Measurements from ENCODE around the gene NDUFV1.
"Not testable (repeated sequence)": the region's sequence is repeated elsewhere in the genome, so short reads cannot be mapped to it uniquely, and the experiment has no call there.

NDUFV1 gene

DNA sequence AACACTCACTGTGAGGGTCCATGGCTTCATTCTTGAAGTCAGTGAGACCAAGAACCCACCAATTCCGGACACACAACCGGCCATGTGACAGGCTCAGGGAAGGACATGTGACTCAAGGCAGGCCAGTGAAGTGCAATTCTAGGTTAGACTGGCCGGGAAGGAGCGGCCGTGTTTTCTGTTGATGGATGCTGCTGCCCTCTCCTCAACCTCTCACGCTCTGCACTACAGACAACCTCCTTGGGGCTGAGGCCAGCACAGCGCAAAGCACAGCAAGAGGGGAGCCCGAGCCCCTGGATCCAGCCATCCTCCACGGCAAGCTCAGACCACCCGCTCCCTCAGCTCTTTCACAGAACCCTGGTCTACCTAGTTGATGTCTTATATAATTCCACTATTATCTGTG lies 20.2 kb downstream of the NDUFV1 start:
- in situ Hi-C loops (cut with MboI; ENCODE audit: low sequenced_read_pairs), result no loop called here

DNA sequence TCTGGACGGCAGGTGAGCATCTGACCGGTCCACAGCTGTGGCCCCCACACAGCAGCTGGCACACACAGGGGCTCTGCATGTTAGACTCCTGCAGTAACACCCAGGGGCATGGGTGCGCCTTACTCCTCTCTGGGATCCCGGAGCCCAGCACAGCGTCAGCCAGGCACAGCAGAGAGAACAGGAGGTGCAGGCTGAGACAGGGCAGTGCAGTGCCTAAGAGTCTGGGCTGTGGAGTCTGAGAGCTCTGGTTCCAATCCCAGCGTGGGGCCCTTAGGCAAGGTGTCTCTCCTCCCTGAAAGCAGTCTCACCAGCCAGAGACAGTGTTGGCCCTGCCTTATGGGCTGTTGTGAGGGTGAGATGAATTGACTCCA lies 20.7 kb downstream of the NDUFV1 start:
- in situ Hi-C loops (cut with MboI; ENCODE audit: low sequenced_read_pairs), result no loop called here

DNA sequence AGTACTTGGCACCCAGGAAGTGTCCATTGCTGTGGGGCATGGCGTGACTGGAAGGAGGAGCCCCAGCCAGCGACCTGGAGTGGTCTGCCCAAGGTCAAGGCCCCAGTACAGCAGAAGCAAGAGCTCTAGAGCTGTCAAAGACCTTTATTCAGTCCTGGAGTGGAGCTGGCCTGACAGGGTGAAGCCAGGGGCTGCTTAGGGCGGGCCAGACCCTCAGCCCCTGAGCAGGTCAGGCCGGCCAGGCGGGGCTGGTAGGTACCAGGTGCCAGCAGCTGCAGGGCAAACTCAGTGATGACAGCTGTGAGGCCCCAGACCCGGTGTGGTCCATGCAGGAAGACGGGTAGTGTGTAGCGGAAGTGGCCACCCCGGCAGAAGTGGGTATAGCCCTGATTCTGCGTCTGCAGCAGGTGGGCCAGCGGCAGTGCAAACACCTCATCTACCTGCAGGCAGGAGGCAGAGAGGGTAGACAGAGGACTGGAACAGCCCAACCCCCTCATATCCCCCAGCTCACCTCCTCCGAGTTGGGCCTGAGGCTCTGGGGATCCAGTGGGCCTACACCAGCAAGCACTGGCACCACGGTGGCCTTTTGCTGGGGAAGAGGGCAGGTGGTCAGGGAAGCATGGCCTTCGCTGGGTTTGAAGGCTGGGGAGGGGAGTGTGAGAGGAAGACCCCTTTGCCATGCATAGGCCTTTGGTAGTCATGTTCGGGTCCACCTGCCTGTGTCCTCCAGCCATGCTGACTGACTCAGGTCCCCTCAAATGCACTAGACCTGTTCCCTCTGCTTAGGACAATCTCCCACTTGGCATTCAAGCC lies 21.3 kb downstream of the NDUFV1 start:
- in situ Hi-C loops (cut with MboI; ENCODE audit: low sequenced_read_pairs), result no loop called here

DNA sequence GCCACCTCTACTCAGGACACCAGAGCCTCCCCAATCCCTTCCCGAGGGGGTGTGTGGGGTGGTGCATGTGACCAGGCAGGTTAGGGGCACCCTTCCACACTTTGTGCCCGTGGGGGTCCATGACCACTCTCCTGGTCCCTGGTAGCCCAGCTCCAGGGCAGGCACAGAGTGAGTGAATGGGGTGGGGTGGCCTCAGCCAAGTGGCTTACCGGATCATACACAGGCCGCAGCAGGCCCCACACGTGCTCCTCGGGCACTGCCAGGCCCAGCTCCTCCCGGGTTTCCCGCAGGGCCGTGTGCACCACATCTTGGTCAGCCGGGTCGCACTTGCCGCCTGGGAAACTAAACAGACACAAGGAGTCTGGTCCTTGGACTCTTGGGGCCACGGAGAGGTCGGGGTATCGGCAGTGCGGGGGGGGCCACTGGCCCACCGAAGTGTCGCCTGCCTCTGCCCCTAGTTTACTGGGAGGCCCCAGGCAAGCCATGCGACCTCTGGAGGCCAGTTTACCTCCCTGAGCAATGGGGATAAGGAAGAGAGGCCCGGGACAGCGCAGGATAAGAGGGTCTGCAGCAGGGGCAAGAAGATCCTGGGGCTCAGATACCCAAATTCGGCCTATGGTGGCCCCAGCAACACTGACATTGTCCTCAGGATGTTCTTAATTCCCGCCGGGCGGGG lies 22.1 kb downstream of the NDUFV1 start:
- in situ Hi-C loops (cut with MboI; ENCODE audit: low sequenced_read_pairs), result no loop called here

DNA sequence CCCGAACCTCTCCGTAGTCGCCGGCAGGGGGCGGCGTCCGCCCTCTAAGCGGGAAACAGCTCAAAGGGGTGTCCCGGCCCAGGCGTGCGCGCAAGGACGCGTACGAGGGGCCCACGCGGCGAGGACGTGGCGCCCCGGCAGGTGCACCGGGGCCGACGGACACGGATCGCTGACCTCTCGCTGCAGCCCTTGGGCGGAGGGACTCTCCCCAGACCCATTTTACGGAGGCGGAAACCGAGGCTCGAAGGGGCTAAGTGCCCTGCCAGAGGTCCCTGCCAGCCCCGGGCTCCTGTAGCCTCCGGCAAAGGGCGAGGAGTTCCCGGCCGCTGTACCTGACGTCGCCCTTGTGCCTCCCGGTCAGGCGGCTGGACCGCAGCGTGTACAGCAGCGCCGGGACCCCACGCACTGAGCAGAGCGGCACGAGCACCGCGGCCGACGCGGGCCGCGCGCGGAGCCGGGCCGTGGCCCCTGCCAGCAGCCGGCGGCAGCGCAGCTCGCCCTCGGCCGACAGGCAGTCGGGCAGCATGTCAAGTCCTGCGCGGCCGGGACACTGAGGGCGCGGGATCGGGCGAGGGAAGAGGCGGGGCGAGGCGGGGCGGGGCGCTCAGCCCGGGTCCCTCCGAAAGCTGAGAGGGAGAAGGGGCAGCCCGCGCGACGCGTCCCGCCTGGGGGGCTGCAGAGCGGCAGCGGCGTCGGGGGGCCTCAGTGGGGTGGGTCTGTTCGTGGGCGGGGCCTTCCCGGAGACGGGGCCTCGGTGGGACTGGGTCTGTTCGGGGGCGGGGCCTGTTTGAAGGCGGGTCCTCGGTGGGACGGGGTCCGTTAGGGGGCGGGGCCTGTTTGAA lies 22.9 kb downstream of the NDUFV1 start, which contains the start of gene NUDT8:
NUDT8 (minus strand) TSS at position 552 of the 842 bp plus-strand sequence; CDS start at position 526, 26 bp downstream.
- in situ Hi-C loops (cut with MboI; ENCODE audit: low sequenced_read_pairs), result no loop called here

DNA sequence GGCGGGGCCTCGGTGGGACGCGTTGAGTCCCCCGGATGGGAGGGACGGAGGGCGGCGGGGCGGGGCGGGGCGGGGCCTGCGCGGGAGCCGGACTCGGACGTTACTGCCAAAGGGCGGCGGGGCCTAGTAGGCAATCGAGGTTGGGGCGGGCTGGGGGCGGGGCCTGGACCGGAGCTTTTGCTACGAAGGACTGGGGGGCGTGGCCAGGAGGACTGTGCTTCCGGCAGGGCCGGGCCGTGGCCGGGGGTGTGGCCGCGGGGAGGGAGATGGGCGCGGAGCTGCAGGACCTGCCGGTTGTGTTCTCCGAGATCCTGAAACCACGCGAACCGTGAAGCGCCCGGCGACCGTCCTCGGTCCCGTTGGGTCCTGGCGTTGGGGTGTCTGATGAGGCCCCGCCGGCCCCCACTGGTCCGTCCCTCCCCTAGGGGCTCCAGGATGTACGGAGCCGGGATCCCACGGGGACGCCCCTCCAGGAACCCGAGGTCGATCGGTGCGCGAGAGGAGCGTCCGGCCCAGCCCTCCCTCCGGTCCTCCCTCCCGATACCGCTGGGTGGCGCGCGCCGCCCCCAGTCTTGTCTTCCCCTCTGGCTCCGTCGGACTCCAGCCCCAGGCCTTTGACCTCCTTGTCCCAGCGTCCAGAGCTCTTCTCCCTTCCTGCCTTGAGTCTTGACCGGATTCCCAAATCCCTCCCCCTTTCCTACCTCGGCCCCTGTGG lies 23.6 kb downstream of the NDUFV1 start:
- in situ Hi-C loops (cut with MboI; ENCODE audit: low sequenced_read_pairs), result no loop called here

DNA sequence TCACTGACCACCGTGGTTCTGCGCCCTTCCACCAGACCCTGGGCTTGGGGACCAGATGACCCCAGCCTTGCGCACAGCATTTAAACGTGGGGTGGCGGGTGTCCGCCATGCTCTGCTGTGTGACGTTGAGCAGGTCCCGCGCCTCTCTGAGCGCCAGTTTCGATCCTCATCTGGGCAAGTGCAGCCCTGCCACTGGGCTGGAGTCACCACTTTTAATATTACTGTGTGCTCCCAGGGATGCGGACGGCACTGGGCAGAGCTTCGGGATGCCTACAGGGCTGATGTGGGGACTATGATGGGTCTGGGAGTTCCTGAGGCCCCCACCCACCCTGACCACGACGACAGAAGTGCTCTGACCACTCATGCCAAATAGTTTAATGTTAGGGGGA lies 24.2 kb downstream of the NDUFV1 start:
- in situ Hi-C loops (cut with MboI; ENCODE audit: low sequenced_read_pairs), result no loop called here

DNA sequence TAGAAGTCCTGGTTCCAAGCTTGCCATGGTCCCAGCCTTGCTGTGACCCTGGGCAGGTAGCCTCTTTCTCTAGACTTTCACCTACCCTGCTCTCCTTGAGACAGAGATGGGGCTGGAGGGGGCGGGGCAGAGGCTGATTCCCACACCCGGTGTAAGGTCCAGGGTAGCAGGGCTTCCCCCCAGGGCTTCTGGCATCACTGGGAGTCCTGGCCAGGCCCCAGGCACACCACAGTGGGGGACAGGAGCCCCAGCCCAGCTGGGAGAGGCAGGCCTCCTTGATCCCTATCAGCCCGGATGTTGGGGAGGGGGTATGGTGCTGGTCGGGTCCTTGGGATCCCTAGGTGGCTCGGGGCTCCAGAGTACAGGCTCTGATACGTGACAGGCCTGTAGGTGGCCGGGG lies 24.7 kb downstream of the NDUFV1 start:
- in situ Hi-C loops (cut with MboI; ENCODE audit: low sequenced_read_pairs), result no loop called here

DNA sequence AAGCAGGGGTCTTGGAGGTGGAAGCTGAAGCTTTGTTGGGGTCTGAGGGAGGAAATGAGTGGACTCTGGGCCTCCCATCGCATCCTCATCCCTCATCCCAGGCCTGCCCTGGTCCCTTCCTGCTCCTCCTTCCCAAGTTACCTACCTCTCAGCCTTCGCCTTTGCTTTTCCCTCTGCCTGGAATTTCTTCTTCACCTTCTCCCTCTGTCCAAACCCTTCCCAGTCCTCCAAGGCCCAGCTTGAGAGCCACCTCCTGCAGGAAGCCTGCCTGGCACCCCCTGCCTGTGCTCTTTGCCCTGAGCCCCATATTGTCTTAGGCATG lies 25.1 kb downstream of the NDUFV1 start:
- in situ Hi-C loops (cut with MboI; ENCODE audit: low sequenced_read_pairs), result no loop called here

DNA sequence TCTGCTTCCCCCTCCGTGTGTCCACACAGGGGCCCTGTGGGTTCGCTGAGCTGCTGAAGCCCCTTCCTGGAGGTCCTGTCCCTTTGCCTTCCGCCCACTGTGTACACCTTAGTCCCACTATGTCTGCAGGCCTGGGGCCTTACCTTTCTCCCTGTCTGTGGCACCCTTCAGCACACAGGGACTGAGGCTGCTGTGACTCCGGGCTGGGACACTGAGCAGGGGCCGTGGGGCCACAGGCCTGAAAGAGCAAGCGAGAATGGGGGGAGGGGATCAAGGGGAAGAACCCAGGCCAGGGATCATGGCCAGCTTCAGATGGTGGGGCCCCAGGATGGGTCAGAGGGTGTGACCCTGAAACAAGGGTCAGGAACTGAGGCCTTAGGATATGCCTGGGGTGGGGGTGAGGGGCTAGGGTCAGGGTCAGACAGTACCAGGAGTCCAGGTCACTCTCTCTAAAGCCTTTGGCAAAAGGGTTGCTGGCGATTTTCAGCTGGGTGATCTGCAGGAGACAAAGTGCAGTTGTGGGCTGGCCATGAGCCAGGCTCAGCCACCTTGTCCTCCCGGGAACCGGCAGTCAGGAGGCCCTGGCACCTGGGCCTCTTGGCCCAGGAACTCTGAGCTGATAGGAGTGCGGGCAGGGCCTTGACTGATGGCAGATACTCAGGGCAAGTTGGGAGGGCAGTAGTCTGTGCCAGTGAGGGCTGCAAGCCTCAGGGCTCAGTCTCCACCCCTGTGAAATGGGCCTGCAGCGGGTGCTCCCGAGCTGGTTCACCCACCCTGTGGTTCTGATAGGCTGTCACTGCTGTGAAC lies 25.6 kb downstream of the NDUFV1 start:
- in situ Hi-C loops (cut with MboI; ENCODE audit: low sequenced_read_pairs), result no loop called here

DNA sequence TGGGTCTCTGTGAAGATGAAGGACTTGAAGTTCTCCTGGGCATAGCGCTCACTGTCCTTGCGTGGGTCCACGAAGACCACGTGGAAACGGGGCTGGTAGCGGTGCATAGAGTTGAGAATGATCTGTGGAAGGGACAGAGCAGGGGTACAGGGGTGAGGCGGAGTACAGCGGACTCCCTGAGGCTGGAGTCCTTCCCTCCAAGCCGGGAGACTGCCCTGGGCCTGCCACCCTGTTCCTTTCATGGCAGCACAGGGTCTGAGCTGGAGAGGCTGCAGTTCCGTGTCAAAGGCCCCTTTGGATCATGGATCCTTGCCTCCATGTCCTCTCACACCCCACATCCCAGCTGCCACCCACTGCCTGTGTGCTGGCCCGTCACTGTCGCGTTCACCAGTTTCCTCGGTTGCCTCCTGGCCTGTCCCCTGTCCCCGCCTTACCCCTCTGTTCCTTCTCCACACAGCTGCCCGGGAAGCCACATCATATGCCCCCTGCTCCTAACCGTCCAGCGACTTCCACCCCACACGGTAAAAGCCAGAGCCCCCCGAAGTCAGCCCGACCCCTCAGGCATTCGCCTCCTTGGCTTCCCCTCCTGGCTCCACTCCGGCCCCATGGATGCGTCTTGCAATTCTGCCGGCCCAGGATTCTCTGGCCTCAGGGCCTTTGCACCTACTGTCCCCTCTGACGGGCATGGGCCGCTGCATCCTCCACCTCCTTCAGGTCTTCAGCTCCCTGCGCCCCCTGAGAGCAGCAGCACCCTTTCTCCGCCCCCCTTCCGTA lies 26.4 kb downstream of the NDUFV1 start:
- in situ Hi-C loops (cut with MboI; ENCODE audit: low sequenced_read_pairs), result no loop called here

DNA sequence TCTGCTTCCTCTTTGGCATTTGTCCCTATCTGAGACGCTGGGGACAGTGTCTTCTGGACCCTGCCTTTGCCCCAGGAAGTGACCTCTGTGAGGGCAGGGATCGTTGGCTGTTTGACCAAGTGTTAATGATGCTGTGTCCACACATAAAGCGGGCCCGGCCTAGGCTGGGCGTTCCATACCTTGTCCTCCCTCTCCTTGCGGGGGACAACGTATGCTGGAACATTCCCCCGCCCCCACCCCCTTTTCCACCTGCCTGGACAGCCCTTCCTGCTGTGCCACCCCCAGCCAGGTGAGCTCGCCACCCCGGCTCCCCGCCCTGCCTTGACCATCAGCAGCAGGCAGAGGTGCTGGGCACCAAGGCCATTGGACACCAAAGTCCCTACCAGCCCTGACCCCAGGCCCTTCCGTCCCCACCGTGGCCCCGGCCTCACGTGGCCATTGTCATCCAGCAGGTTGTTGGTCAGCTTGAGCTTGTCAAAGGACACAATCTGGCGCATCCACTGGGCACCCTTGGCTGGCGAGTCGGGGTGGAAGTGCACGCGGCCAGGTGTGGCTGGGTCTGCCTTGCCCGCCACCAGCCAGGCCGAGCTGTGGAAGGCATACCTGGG lies 27.1 kb downstream of the NDUFV1 start:
- in situ Hi-C loops (cut with MboI; ENCODE audit: low sequenced_read_pairs), result no loop called here

DNA sequence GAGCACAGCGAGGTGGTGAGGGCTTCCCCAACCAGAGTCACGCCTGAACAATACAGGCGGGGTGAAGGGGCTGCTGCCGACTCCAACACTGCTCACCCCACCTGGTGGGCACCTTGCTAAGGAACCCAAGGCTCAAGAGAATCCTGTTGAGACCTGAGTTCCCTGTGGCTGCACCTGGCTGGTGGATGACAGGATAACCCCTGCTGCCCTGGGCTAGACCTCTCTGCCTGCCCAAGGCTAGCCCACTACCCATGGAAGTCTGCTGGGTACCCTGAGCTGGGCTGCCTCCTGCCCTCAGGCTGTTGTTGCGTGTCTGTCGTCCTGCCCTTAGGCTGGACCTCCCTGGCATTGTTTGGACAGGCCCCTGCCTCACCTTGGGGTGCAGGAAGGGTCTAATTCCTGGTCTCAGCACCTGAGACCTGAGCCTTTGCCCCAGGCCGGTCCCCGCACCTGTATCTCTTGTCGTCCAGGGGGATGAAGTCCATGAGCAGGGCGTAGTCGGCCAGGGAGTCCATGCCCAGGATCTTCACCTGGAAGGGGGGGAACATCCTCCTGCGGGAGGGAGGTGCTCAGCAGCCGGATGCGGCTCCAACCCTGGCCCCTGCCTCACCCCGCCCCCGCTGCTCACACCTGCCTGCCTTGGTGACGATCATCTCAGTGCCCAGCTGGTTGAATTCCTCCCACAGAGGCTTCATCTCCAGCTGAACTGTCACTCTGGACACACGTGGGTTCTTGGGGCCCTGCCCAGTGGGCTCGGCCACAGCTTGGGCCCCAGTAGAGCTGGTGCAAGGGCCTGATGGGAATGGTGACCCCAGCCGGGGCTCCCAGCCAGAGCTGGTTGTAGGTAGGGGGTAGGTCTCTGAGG lies 27.9 kb downstream of the NDUFV1 start:
- in situ Hi-C loops (cut with MboI; ENCODE audit: low sequenced_read_pairs), result no loop called here

DNA sequence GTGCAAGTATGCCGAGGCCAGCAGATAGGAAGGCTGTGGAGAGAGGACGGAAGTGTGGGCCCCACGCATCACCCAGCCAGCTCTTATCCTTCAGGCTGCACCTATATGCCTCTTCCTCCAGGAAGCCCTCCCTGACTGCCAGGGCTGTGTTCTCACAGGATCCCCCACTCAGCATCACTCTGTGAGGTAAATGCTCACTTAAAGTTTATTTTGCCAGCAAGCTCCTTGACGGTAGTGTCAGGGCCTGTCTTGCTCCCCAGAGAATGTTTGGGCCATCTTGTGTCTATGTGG lies 28.4 kb downstream of the NDUFV1 start:
- in situ Hi-C loops (cut with MboI; ENCODE audit: low sequenced_read_pairs), result no loop called here

DNA sequence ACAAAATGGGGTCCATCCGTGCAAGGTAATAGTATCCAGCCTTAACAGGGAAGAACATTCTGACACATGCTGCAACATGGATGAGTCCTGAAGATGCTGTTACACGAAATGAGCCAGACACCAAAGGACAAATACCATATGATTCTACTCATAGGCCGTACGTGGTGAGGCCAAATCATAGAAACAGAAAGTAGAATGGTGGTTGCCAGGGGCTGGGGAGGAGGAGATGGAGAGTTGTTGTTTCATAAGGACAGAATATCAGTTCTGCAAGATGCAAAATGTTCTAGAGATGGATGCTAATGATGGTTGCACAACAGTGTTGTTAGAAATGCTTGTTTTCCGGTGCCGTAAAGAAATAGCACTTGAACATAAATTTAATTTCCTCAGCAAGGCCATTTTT lies 30.2 kb downstream of the NDUFV1 start:
- in situ Hi-C loops (cut with MboI; ENCODE audit: low sequenced_read_pairs), result no loop called here

DNA sequence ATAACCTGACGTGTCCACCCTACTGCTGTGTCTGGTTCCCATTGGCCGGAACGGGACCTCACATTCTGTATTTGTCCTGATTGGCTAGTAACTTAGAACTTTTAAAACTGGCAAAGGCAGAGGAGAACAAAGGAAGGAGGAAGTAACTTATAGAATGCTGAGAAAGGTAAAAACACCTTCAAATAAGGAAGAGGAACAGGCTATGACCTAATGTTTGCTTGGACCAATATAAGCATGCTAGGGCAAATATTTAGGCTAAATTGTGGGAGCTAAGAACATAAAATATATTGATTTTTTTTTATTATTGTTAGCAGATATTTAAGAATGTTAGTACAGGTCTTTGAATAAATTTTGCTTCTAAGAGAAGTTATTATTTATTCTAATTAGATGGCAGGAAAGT lies 30.7 kb downstream of the NDUFV1 start:
- in situ Hi-C loops (cut with MboI; ENCODE audit: low sequenced_read_pairs), result not testable (repeated sequence)

DNA sequence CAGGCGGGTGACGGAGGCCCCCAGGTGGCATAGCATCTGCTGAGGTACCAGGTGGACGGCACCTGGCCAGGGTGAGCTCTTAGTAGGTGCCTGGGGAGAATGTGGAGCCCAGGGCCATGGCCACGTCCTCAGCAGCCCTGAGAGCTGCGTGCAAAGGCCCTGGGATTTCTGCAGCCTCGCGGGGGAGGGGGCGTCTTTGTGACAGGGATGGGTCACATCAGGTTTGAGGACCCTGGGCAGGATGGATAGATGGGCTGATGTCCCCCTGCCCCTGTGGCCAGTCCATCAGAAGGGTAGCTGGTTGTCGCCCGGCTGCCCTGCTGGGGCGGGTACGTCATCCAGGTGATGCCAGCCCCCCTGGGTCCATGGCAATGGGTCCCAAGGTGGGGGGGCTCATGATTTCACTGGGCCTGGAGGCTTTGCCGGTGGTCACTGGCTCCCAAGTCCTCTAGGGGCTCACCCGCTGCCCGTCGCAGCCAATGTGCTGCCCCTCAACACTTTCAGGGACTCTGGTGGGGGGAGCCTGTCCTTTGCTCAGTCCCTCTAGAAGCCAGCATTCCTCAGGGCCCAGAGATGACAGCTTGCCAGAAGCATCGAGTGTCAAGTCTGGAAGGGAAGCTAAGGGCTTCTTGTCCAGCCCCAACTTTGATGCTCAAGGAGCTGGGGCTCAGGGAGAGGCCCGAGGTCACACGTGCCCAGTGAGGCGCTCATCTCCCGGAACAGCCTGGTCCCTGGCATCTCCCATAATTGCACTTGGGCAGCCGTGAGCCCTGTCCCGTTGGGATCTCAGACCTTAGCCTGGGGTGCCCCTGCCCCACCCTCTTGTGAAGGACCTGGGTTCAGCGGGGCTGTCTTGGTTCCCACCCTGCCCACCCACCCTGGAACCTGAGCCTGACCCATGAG lies 32.0 kb downstream of the NDUFV1 start:
- in situ Hi-C loops (cut with MboI; ENCODE audit: low sequenced_read_pairs), result no loop called here

Data from HL-60/S4 treated with retinoic acid at 250 ng/mL for 4 days and 3 days (cell line).